SK-N-SH (cell line): Measurements from ENCODE around the gene CHD2. TPM values are rescaled to one million over a fixed set of nuclear protein-coding genes. Genes with fewer than 3 reads are reported as not detected.
"Not testable (repeated sequence)": the region's sequence is repeated elsewhere in the genome, so short reads cannot be mapped to it uniquely, and the experiment has no call there.

Source experiments
- CTCF ChIA-PET: fragments of 300-600, 350-600 bp; formaldehyde crosslinking; extraction: SDS; loops from one replicate; lab custom pipeline; 2021; lab: Yijun Ruan, JAX
- POLR2A ChIA-PET: fragments of 350-600 bp; sonication (Branson Sonifier 250); formaldehyde crosslinking; extraction: SDS; loops from one replicate; lab custom pipeline; 2020; ENCODE audit warnings: antibody characterized with exemption, inconsistent platforms; lab: Yijun Ruan, JAX
- DNase-seq: peaks from one replicate; pipeline ENCODE4 v3.0.0; 2012
- H2AFZ ChIP-seq: fragments of 200-600 bp; sonication (generic); 2 replicates; pipeline ENCODE4 v1.8.1; 2016; ENCODE audit warnings: antibody characterized with exemption, mild to moderate bottlenecking, low read depth
- H3F3A ChIP-seq: fragments of 200-600 bp; sonication (generic); replicated peaks from 2 replicates; pipeline ENCODE3; 2016; ENCODE audit warnings: antibody characterized with exemption, mild to moderate bottlenecking; ENCODE audit not compliant: insufficient read depth
- H3K27ac ChIP-seq, 2 experiments: fragments of 200-500 bp in 1 of 2; fragments of 200-600 bp in 1 of 2; sonication (Bioruptor generic) in 1 of 2; sonication (generic), shearing (Covaris generic) in 1 of 2; 2 replicates each; pipeline versions ENCODE4 v1.5.1 to v1.6.1; 2014 to 2016; ENCODE audit warnings: low read depth in 2 of 2, inconsistent platforms in 1 of 2, low read length in 1 of 2, mild to moderate bottlenecking in 1 of 2, mixed read lengths in 1 of 2
- H3K27me3 ChIP-seq: fragments of 200-600 bp; sonication (generic), shearing (Covaris generic); 2 replicates; pipeline ENCODE4 v1.6.1; 2016; ENCODE audit warnings: mixed run types; ENCODE audit not compliant: insufficient read depth
- H3K36me3 ChIP-seq, 2 experiments: fragments of 200-500 bp in 1 of 2; fragments of 200-600 bp in 1 of 2; sonication (Bioruptor generic) in 1 of 2; sonication (generic) in 1 of 2; replicated peaks in 1 of 2; 2 replicates each; pipeline versions ENCODE3 to v1.5.1; 2014 to 2016; ENCODE audit warnings: low read length in 1 of 2, mild to moderate bottlenecking in 1 of 2; ENCODE audit not compliant: insufficient read depth in 2 of 2, control insufficient read depth in 1 of 2
- H3K4me1 ChIP-seq, 2 experiments: fragments of 200-500 bp in 1 of 2; fragments of 200-600 bp in 1 of 2; sonication (Bioruptor generic) in 1 of 2; sonication (generic), shearing (Covaris generic) in 1 of 2; 2 replicates each; pipeline versions ENCODE4 v1.5.1 to v1.6.1; 2014 to 2016; ENCODE audit warnings: low read depth in 1 of 2, low read length in 1 of 2, mixed run types in 1 of 2; ENCODE audit not compliant: insufficient read depth in 2 of 2, control insufficient read depth in 1 of 2
- H3K4me2 ChIP-seq: fragments of 200-600 bp; sonication (generic), shearing (Covaris generic); 2 replicates; pipeline ENCODE4 v1.6.1; 2017; ENCODE audit warnings: mixed run types
- H3K4me3 ChIP-seq, 2 experiments: fragments of 200-500 bp in 1 of 2; fragments of 200-600 bp in 1 of 2; sonication (Bioruptor generic) in 1 of 2; sonication (generic), shearing (Covaris generic) in 1 of 2; 2 replicates each; pipeline versions ENCODE4 v1.5.1 to v1.8.1; 2014 to 2016; ENCODE audit warnings: low read depth in 2 of 2, inconsistent platforms in 1 of 2, low read length in 1 of 2, mild to moderate bottlenecking in 1 of 2, mixed read lengths in 1 of 2, moderate library complexity in 1 of 2
- H3K79me2 ChIP-seq: fragments of 200-600 bp; sonication (generic); 2 replicates; pipeline ENCODE4 v1.8.1; 2017; ENCODE audit warnings: mild to moderate bottlenecking; ENCODE audit not compliant: insufficient read depth
- H3K9ac ChIP-seq: fragments of 200-600 bp; sonication (generic); 2 replicates; pipeline ENCODE4 v1.6.1; 2017; ENCODE audit warnings: mixed run types
- H3K9me2 ChIP-seq: fragments of 200-600 bp; sonication (generic); 2 replicates; pipeline ENCODE4 v1.6.1; 2017; ENCODE audit warnings: mixed run types
- H3K9me3 ChIP-seq: fragments of 200-600 bp; sonication (generic); 2 replicates; pipeline ENCODE4 v1.6.1; 2017; ENCODE audit warnings: mixed run types, mild to moderate bottlenecking, moderate library complexity
- H4K20me1 ChIP-seq: fragments of 200-600 bp; sonication (generic); 2 replicates; pipeline ENCODE4 v1.6.1; 2017; ENCODE audit warnings: mild to moderate bottlenecking, mixed run types; ENCODE audit not compliant: insufficient read depth
- CHD2 ChIP-seq: fragments of 150-350 bp; IDR thresholded peaks from 2 replicates; pipeline ENCODE4 v1.6.1; 2018; ENCODE audit warnings: low read length; ENCODE audit not compliant: partially characterized antibody
- ELF1 ChIP-seq: IDR thresholded peaks from 2 replicates; pipeline ENCODE4 v1.4.0; 2012
- EP300 ChIP-seq, 2 experiments: IDR thresholded peaks; 2 replicates each; pipeline versions ENCODE4 v1.4.0 to v1.6.1; 2012; ENCODE audit warnings: borderline replicate concordance in 1 of 2, low read depth in 1 of 2, low read length in 1 of 2
- EZH2phosphoT487 ChIP-seq: fragments of 200-600 bp; sonication (generic); IDR thresholded peaks from 2 replicates; pipeline ENCODE4 v1.6.1; 2017; ENCODE audit warnings: low read depth, mixed run types, mild to moderate bottlenecking, antibody characterized with exemption, moderate library complexity, borderline replicate concordance
- FOXM1 ChIP-seq: IDR thresholded peaks from 2 replicates; pipeline ENCODE4 v1.4.0; 2012; ENCODE audit warnings: low read depth, mild to moderate bottlenecking
- GATA2 ChIP-seq: sonication (generic); formaldehyde crosslinking; IDR thresholded peaks from 2 replicates; pipeline ENCODE4 v1.5.0; 2020; ENCODE audit warnings: mild to moderate bottlenecking, missing genetic modification reagents
- MEF2A ChIP-seq: IDR thresholded peaks from 2 replicates; pipeline ENCODE4 v1.4.0; 2012; ENCODE audit warnings: low read depth, borderline replicate concordance
- POLR2AphosphoS5 ChIP-seq: IDR thresholded peaks from 2 replicates; pipeline ENCODE4 v1.6.1; 2012; ENCODE audit warnings: low read depth, low read length
- RAD21 ChIP-seq: IDR thresholded peaks from 2 replicates; pipeline ENCODE4 v1.6.1; 2012; ENCODE audit warnings: mild to moderate bottlenecking, low read length
- RFX5 ChIP-seq: IDR thresholded peaks from 2 replicates; pipeline ENCODE4 v1.6.1; 2012; ENCODE audit warnings: mild to moderate bottlenecking, improper control_type of control experiment, low read length
- TAF1 ChIP-seq: IDR thresholded peaks from 2 replicates; pipeline ENCODE4 v1.6.1; 2012; ENCODE audit warnings: low read depth, mild to moderate bottlenecking, low read length, moderate library complexity, borderline replicate concordance
- TCF12 ChIP-seq: IDR thresholded peaks from 2 replicates; pipeline ENCODE4 v1.4.0; 2012
- WGBS: methylation state at CpG from one replicate; pipeline ENCODE4 v1.1.6; 2017; ENCODE audit warnings: low lambda C conversion rate; 5-methylcytosine and 5-hydroxymethylcytosine counted together
- polyA plus RNA-seq, 3 experiments: library from polyadenylated mRNA; depleted of rRNA; stranded (reverse); fragments of >200 nt; gene quantifications; 2 replicates each; pipeline ENCODE4 v1.2.3, GENCODE V29; 2012
- TF ChIP-seq, protein P1 (sequence below): IDR thresholded peaks from 2 replicates; pipeline ENCODE4 v1.4.0; 2012; ENCODE audit warnings: low read depth, borderline replicate concordance
- TF ChIP-seq, protein P2 (sequence below): IDR thresholded peaks from 2 replicates; pipeline ENCODE4 v1.4.0; 2012; ENCODE audit warnings: low read depth, borderline replicate concordance
- TF ChIP-seq, protein P3 (sequence below): IDR thresholded peaks from 2 replicates; pipeline ENCODE4 v1.4.0; 2012; ENCODE audit warnings: low read depth
- TF ChIP-seq, protein P4 (sequence below): fragments of 200-600 bp; sonication (generic); IDR thresholded peaks from 2 replicates; pipeline ENCODE4 v1.6.1; 2017; ENCODE audit warnings: antibody characterized with exemption, mild to moderate bottlenecking, moderate library complexity

CHD2 gene
- polyA plus RNA-seq, 1 of the 3 experiments (the other 2 are of a cell fraction) = 25.3 TPM

DNA sequence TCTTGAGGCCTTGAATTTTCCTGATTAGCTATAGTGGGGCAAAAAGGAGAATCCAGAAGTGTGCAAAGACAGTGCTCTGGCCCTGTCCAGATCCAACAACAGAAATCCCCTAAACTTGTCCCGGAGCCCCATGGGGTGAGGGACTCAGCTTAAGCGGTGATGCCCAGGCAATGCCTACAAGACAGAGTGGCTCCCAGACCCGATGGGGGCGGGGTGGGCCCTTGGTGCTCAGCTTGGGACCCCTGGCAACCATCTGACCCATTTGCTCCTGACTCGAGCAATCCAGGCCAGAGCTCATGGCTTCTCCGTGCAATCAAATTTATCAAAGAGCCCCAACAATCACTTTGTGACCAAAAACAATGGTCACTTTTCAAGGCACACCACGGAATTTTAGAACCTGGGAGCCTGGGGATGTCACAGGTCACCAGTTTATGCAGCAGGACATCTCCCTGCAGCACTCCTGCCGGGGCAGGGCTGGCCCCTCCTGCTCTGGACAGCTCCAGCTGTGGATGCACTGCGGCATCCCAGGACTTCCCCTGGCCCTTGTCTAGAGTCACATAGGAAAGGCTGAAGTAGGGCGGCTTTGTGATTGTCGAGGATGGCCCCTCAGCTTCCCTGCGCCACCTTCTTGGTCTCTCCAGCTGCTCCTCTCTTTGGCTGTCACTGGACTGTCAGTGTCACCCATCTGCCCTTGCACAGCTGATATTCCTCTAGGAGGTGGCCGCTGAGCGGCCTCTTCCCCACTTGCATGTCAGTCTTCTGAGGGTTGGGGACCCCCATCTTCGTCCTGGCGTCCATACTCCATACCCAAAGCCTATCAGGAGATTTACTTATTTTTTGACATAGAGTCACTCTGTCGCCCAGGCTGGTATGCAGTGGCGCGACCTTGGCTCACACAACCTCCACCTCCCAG lies 160.5 kb downstream of the CHD2 start (continued):
- TF ChIP-seq, protein P1, sequence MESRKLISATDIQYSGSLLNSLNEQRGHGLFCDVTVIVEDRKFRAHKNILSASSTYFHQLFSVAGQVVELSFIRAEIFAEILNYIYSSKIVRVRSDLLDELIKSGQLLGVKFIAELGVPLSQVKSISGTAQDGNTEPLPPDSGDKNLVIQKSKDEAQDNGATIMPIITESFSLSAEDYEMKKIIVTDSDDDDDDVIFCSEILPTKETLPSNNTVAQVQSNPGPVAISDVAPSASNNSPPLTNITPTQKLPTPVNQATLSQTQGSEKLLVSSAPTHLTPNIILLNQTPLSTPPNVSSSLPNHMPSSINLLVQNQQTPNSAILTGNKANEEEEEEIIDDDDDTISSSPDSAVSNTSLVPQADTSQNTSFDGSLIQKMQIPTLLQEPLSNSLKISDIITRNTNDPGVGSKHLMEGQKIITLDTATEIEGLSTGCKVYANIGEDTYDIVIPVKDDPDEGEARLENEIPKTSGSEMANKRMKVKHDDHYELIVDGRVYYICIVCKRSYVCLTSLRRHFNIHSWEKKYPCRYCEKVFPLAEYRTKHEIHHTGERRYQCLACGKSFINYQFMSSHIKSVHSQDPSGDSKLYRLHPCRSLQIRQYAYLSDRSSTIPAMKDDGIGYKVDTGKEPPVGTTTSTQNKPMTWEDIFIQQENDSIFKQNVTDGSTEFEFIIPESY = no peak
- TF ChIP-seq GATA2 (CRISPR knock-in tag) (no peak), TCF12 (no peak), RFX5 (no peak)

DNA sequence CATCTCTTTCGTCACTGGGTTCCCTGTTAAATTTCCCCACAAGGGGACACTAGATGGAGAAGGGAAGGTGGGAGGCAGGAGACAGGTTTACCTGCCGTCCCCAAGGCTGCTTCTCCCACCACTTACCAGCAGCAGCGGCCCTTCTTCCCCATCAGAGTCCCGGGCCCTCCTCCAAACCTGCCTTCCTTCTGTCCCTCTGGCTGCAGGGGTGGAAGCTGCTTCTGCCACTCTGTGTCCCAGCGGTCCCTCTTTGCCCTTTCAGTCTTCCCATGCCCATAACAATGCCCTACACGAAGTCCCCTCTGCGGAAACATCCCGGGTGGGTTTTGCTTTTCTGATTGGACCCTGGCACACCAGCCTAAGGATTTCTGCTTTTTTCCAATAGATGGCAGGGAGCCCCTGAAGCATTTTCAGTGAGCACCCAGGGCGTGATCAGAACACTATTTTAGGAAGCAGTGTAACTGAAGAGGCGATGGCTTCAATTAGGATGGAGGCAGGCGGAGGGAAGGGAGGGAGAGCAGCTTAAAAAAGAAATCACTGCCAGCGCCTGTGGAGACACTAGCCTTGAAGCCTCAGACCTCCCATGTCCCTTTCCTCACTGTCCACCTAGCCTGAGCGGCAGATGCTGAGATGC lies 162.6 kb downstream of the CHD2 start:
- CTCF ChIA-PET, H4K20me1 ChIP-seq: not testable (repeated sequence)

GRCh38 chr15:93063262-93063671 lies 163.1 kb downstream of the CHD2 start:
- no peaks in the 10 kb centered on the region for H3F3A ChIP-seq
- 67% methylated on average over 4 of the region's 8 CpGs for WGBS
- H3K36me3 ChIP-seq = no peaks in the 10 kb centered on the region
- no peak overlapping the region for H3K4me3 ChIP-seq
- no peaks in the 10 kb centered on the region; the same call in 1 of the 2 replicates for H4K20me1 ChIP-seq
- POLR2A ChIA-PET = no interaction called here
- no peak overlapping the region for H2AFZ ChIP-seq
- H3K79me2 ChIP-seq = no peaks in the 10 kb centered on the region
- CTCF ChIA-PET = interaction anchor here (1.0 to 1.5 kb wide), 3 partner anchors 10 to 27 kb away, joined by 3 to 7 read pairs (median 4); no protein-coding TSS in a partner anchor
- H3K27me3 ChIP-seq = no peaks in the 10 kb centered on the region
- H3K9me2 ChIP-seq = no peaks in the 10 kb centered on the region
- peaks cover 0 to 3% of the 10 kb centered on the region in 2 experiments; a peak in 2 of 4 replicates for H3K4me1 ChIP-seq
- H3K9ac ChIP-seq = no peak overlapping the region
- H3K9me3 ChIP-seq = no peaks in the 10 kb centered on the region
- no peak for DNase-seq
- no peak overlapping the region for H3K4me2 ChIP-seq
- no peak overlapping the region for H3K27ac ChIP-seq
- TF ChIP-seq POLR2AphosphoS5 = no peak
- TF ChIP-seq, protein P2, sequence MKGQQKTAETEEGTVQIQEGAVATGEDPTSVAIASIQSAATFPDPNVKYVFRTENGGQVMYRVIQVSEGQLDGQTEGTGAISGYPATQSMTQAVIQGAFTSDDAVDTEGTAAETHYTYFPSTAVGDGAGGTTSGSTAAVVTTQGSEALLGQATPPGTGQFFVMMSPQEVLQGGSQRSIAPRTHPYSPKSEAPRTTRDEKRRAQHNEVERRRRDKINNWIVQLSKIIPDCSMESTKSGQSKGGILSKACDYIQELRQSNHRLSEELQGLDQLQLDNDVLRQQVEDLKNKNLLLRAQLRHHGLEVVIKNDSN = no peak
- TF ChIP-seq, protein P1 = no peak
- TF ChIP-seq CHD2 = no peak
- TF ChIP-seq, protein P3, sequence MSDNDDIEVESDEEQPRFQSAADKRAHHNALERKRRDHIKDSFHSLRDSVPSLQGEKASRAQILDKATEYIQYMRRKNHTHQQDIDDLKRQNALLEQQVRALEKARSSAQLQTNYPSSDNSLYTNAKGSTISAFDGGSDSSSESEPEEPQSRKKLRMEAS = no peak
- no peak for TF ChIP-seq EZH2phosphoT487
- TF ChIP-seq TAF1 = no peak
- TF ChIP-seq FOXM1 = no peak
- TF ChIP-seq MEF2A = no peak
- no peak for TF ChIP-seq EP300 (IDR thresholded peaks at IDR 0.05; ENCODE audit: borderline replicate concordance in 1 of 2, low read depth in 1 of 2, low read length in 1 of 2)
- no peak for TF ChIP-seq TCF12
- no peak for TF ChIP-seq ELF1
- TF ChIP-seq, protein P4, sequence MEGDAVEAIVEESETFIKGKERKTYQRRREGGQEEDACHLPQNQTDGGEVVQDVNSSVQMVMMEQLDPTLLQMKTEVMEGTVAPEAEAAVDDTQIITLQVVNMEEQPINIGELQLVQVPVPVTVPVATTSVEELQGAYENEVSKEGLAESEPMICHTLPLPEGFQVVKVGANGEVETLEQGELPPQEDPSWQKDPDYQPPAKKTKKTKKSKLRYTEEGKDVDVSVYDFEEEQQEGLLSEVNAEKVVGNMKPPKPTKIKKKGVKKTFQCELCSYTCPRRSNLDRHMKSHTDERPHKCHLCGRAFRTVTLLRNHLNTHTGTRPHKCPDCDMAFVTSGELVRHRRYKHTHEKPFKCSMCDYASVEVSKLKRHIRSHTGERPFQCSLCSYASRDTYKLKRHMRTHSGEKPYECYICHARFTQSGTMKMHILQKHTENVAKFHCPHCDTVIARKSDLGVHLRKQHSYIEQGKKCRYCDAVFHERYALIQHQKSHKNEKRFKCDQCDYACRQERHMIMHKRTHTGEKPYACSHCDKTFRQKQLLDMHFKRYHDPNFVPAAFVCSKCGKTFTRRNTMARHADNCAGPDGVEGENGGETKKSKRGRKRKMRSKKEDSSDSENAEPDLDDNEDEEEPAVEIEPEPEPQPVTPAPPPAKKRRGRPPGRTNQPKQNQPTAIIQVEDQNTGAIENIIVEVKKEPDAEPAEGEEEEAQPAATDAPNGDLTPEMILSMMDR = no peak
- no peak for TF ChIP-seq RAD21

More for the DNA sequence above, 162.6 kb downstream of the CHD2 start:
- 79% methylated on average over 10 of the region's 13 CpGs for WGBS
- H3K9me2 ChIP-seq, H3K36me3 ChIP-seq, H2AFZ ChIP-seq, DNase-seq, H3K4me2 ChIP-seq, H3K27ac ChIP-seq, H3K4me1 ChIP-seq, H3K27me3 ChIP-seq, H3K9me3 ChIP-seq, POLR2A ChIA-PET, H3K4me3 ChIP-seq, H3F3A ChIP-seq, H3K79me2 ChIP-seq, H3K9ac ChIP-seq: not testable (repeated sequence)
